ENCODE data around the gene ASPA. TPM values are rescaled to one million over a fixed set of nuclear protein-coding genes. Genes with fewer than 3 reads are reported as not detected.
"Not testable (repeated sequence)": the region's sequence is repeated elsewhere in the genome, so short reads cannot be mapped to it uniquely, and the experiment has no call there.

Gene ASPA
- under 0.01 and 1.3 TPM in 2 replicates for total RNA-seq (2012; rRNA removed)

GRCh38 chr17:3475812-3476610 lies at the start of gene ASPA:
Gene ASPA, plus strand, starts transcription at chr17:3475997. Its CDS starts 163 bp downstream, at chr17:3476160.
- Histone ChIP-seq H3K9me3 (replicated peaks; ENCODE audit: low read length) (no peaks in the 10 kb centered on the region), H3K9ac (ENCODE audit: low read depth, low read length) (peak within 1 kb of the TSS; percentile 28), H3K36me3 (ENCODE audit: insufficient read depth, low read length) (no peaks in the 10 kb centered on the region), H3K27me3 (ENCODE audit: control insufficient read depth, insufficient read depth, low read length) (peaks cover 5% of the 10 kb centered on the region), H3K4me3 (ENCODE audit: low read length) (peak within 1 kb of the TSS; percentile 70), H3K4me1 (ENCODE audit: control insufficient read depth, insufficient read depth, low read length) (no peaks in the 10 kb centered on the region), H3K4me2 (ENCODE audit: low read length) (peak within 1 kb of the TSS; percentile 90)

DNA sequence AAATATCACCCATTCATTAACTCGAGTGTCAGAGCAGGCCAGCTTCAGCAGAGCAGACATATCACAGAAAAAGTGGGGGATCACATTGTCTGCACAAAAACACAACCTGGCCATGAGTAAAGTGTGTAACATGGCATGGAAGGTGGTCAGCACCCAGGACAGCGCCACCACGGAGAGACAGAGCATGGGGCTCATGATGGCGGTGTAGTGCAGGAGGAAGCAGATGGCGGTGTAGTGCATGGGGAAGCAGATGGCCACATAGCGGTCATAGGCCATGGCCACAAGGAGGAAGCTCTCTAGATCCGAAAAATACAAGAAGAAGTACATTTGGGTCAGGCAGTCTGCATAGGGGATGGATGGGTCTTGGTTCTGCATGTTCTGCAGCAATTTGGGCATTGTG lies 42.6 kb upstream of the ASPA start:
- H3K9me3 ChIP-seq (replicated peaks; ENCODE audit: low read length); H3K27me3 ChIP-seq (ENCODE audit: control insufficient read depth, insufficient read depth, low read length); H3K4me3 ChIP-seq (ENCODE audit: low read length); H3K36me3 ChIP-seq (ENCODE audit: insufficient read depth, low read length); H3K4me1 ChIP-seq (ENCODE audit: control insufficient read depth, insufficient read depth, low read length); H3K4me2 ChIP-seq (ENCODE audit: low read length); H3K9ac ChIP-seq (ENCODE audit: low read depth, low read length): not testable (repeated sequence)

GRCh38 chr17:3433741-3434140 lies 42.1 kb upstream of the ASPA start, which contains the start of gene OR1E2:
Gene OR1E2, minus strand, starts transcription at chr17:3433841. Its CDS starts 0 bp downstream, at chr17:3433841.
- no peak within 1 kb of the TSS for H3K4me2 ChIP-seq (ENCODE audit: low read length)
- H3K4me1 ChIP-seq (ENCODE audit: control insufficient read depth, insufficient read depth, low read length): no peaks in the 10 kb centered on the region
- no peaks in the 10 kb centered on the region for H3K36me3 ChIP-seq (ENCODE audit: insufficient read depth, low read length)
- H3K4me3 ChIP-seq (ENCODE audit: low read length): no peak within 1 kb of the TSS
- H3K9me3 ChIP-seq (replicated peaks; ENCODE audit: low read length): no peaks in the 10 kb centered on the region
- H3K9ac ChIP-seq (ENCODE audit: low read depth, low read length): no peak within 1 kb of the TSS
- H3K27me3 ChIP-seq (ENCODE audit: control insufficient read depth, insufficient read depth, low read length): peaks cover 5% of the 10 kb centered on the region

GRCh38 chr17:3438368-3438767 lies 37.4 kb upstream of the ASPA start:
- Histone ChIP-seq H3K4me1 (ENCODE audit: control insufficient read depth, insufficient read depth, low read length) (no peaks in the 10 kb centered on the region), H3K9ac (ENCODE audit: low read depth, low read length) (no peak overlapping the region), H3K4me2 (ENCODE audit: low read length) (no peak overlapping the region), H3K36me3 (ENCODE audit: insufficient read depth, low read length) (no peaks in the 10 kb centered on the region), H3K27me3 (ENCODE audit: control insufficient read depth, insufficient read depth, low read length) (peaks cover 16% of the 10 kb centered on the region), H3K9me3 (replicated peaks; ENCODE audit: low read length) (no peaks in the 10 kb centered on the region), H3K4me3 (ENCODE audit: low read length) (no peak overlapping the region)

DNA sequence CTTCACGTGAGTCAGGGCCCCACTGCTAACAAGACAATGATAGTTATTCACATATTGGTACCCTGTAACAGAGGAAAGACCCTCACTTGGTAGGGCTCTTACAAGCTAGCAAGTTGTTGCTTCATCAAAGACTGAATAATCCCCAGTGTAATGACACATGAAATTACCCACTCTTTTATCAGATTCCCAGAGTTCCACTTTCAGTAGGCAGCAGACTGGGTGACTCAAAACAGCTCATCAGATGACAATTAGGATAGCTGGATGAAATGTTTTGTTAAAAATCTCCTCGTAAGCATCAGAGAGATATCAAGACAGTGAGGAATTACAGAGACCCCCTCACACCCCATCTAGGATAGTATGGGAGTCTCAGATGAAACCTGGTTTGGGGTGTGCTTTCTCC lies 35.3 kb upstream of the ASPA start:
- Histone ChIP-seq H3K4me2 (ENCODE audit: low read length) (no peak overlapping the region), H3K9me3 (replicated peaks; ENCODE audit: low read length) (no peaks in the 10 kb centered on the region), H3K4me1 (ENCODE audit: control insufficient read depth, insufficient read depth, low read length) (no peaks in the 10 kb centered on the region), H3K4me3 (ENCODE audit: low read length) (no peak overlapping the region), H3K27me3 (ENCODE audit: control insufficient read depth, insufficient read depth, low read length) (peaks cover 16% of the 10 kb centered on the region), H3K9ac (ENCODE audit: low read depth, low read length) (no peak overlapping the region), H3K36me3 (ENCODE audit: insufficient read depth, low read length) (no peaks in the 10 kb centered on the region)

GRCh38 chr17:3447625-3448024 lies 28.2 kb upstream of the ASPA start:
- Histone ChIP-seq H3K4me1 (ENCODE audit: control insufficient read depth, insufficient read depth, low read length) (no peaks in the 10 kb centered on the region), H3K4me3 (ENCODE audit: low read length) (no peak overlapping the region), H3K36me3 (ENCODE audit: insufficient read depth, low read length) (no peaks in the 10 kb centered on the region), H3K9me3 (replicated peaks; ENCODE audit: low read length) (no peaks in the 10 kb centered on the region), H3K27me3 (ENCODE audit: control insufficient read depth, insufficient read depth, low read length) (peaks cover 1% of the 10 kb centered on the region), H3K9ac (ENCODE audit: low read depth, low read length) (no peak overlapping the region), H3K4me2 (ENCODE audit: low read length) (no peak overlapping the region)

DNA sequence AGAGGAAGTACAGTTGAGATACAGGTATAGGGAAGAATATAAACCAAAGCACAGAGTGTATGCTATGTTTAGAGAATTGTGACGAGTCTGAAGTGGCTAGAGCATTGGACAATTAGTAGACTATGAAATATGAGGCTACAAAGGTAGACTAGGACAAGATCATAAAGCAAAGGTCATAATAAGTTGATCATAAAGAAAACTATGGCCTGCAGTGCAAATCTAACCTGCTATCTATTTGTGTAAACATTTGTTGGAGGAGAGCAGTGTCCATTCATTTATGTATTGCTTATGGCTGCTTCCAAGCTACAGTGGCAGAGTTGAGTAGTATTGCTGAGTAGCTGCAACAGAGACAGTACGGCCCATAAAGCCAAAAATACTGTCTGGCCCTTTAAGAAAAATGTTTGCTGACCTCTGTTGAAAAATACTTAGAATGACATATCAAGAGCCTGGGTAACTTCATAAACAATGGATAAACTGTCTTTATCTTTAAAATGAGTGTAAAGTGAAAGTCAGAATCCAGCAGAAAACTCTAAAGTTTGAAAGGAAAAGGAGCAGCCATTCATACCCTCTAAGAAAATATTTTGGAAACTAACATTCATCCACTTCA lies 27.6 kb upstream of the ASPA start:
- Histone ChIP-seq H3K4me2 (ENCODE audit: low read length) (no peak overlapping the region), H3K36me3 (ENCODE audit: insufficient read depth, low read length) (no peaks in the 10 kb centered on the region), H3K4me3 (ENCODE audit: low read length) (no peak overlapping the region), H3K9ac (ENCODE audit: low read depth, low read length) (no peak overlapping the region), H3K4me1 (ENCODE audit: control insufficient read depth, insufficient read depth, low read length) (no peaks in the 10 kb centered on the region), H3K27me3 (ENCODE audit: control insufficient read depth, insufficient read depth, low read length) (no peaks in the 10 kb centered on the region), H3K9me3 (replicated peaks; ENCODE audit: low read length) (no peaks in the 10 kb centered on the region)

DNA sequence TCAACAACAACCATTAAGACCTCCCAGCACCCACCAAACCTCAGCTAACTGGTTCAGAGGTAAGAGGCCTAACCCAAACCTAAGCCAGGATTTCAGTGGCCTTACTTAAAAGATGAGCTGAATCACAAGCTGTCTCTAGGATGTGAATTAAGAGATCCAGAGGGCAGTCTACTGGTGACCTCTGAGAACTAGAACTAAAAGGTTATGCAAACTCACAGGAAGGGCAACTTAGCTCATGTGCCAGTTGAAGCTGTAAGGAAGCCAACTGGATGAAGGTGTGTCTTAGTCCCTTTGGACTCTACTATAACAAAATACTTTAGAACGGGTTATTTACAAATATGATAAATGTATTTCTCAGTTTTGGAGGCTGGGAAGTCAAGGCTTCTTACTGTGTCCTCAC lies 9.4 kb upstream of the ASPA start:
- not testable (repeated sequence) for H3K36me3 ChIP-seq (ENCODE audit: insufficient read depth, low read length); H3K4me2 ChIP-seq (ENCODE audit: low read length); H3K9me3 ChIP-seq (replicated peaks; ENCODE audit: low read length); H3K4me1 ChIP-seq (ENCODE audit: control insufficient read depth, insufficient read depth, low read length); H3K27me3 ChIP-seq (ENCODE audit: control insufficient read depth, insufficient read depth, low read length); H3K9ac ChIP-seq (ENCODE audit: low read depth, low read length); H3K4me3 ChIP-seq (ENCODE audit: low read length)

DNA sequence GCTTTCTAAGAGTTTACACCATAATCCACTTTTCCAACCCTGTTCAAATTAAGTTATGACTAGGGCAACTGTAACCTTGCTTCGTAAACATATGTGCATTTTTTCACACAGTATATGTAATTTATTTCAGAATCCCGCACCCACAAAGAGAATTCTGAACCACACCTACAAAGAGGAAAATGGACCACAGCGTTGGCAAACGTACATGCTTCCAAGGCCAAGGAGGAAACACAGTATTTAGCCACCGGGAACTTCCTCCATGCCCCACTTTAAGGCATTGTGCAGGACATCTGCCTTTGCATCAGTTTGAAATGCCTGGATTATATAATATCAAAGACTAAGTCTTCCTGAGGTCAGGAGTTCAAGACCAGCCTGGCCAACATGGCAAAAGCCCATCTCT lies 6.3 kb upstream of the ASPA start:
- no peaks in the 10 kb centered on the region for H3K36me3 ChIP-seq (ENCODE audit: insufficient read depth, low read length)
- no peak overlapping the region for H3K9ac ChIP-seq (ENCODE audit: low read depth, low read length)
- H3K4me1 ChIP-seq (ENCODE audit: control insufficient read depth, insufficient read depth, low read length): no peaks in the 10 kb centered on the region
- no peaks in the 10 kb centered on the region for H3K27me3 ChIP-seq (ENCODE audit: control insufficient read depth, insufficient read depth, low read length)
- H3K4me3 ChIP-seq (ENCODE audit: low read length): no peak overlapping the region
- no peak overlapping the region for H3K4me2 ChIP-seq (ENCODE audit: low read length)
- no peaks in the 10 kb centered on the region for H3K9me3 ChIP-seq (replicated peaks; ENCODE audit: low read length)

DNA sequence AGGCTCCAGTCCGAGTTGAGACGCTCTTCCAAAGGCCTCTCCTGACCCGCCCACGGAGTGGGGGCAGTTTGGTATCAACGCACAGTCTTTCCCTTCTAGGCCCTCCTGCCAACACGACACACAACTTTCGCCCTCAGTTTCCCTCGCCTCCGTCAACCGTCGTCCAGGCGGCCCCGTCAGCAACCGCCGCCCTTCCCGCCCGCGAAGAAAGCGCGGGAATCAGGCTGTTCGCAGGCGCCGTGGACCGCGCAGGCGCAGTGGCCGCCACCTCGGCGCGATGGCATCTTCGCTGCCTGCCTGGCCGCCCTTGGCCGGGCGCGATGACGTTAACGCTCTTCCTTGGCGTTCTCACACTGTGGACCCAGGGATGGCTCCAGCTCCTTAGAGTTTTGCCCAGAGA lies 4.2 kb upstream of the ASPA start, which contains the start of gene SPATA22:
TSS of gene SPATA22 (minus strand) at position 221 of the 400 bp plus-strand sequence. CDS start 2,494 bp downstream, outside the sequence.
- Histone ChIP-seq H3K36me3 (ENCODE audit: insufficient read depth, low read length) (no peaks in the 10 kb centered on the region), H3K4me2 (ENCODE audit: low read length) (no peak within 1 kb of the TSS), H3K4me3 (ENCODE audit: low read length) (no peak within 1 kb of the TSS), H3K4me1 (ENCODE audit: control insufficient read depth, insufficient read depth, low read length) (no peaks in the 10 kb centered on the region), H3K9ac (ENCODE audit: low read depth, low read length) (no peak within 1 kb of the TSS), H3K27me3 (ENCODE audit: control insufficient read depth, insufficient read depth, low read length) (no peaks in the 10 kb centered on the region), H3K9me3 (replicated peaks; ENCODE audit: low read length) (no peaks in the 10 kb centered on the region)

DNA sequence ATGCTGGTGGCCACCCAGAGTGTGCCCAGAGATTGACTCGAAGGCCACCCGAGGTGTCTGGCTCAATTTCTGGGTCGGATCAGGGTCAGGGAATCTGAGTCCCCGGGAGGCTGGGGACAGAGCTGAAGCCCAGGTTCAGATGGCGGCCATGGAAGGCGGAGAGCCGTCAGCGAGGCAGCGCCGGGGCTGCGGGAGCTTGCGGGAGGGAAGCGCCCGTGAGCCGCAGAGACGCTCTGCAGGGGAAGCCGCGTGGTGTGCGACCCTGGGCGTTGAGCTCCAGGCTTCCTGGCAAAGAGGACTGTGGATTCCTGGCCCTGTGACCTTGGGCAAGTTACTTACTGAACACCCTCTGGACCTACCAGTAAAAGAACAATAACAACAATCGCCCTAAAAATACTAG lies 3.7 kb upstream of the ASPA start:
- Histone ChIP-seq H3K9me3 (replicated peaks; ENCODE audit: low read length) (no peaks in the 10 kb centered on the region), H3K4me2 (ENCODE audit: low read length) (no peak overlapping the region), H3K4me1 (ENCODE audit: control insufficient read depth, insufficient read depth, low read length) (no peaks in the 10 kb centered on the region), H3K27me3 (ENCODE audit: control insufficient read depth, insufficient read depth, low read length) (no peaks in the 10 kb centered on the region), H3K9ac (ENCODE audit: low read depth, low read length) (no peak overlapping the region), H3K36me3 (ENCODE audit: insufficient read depth, low read length) (no peaks in the 10 kb centered on the region), H3K4me3 (ENCODE audit: low read length) (no peak overlapping the region)

DNA sequence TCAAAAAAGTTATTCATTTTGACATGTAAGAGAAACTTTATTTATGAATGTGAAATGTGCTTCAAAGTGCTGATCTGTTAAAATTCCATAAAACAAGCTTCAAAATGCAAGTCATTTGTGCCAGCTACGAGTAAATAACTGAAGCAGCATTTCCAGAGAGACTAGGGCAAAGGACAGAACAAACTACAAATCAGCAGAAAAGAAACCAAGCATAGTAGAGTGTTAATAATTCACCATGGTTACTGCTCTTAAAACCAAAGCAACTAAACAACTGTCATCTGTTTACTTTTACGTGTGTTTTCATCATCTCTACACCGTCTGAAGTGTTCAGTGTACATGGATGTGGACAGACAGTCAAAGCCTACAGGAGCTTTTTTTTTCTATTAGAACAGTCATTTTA lies 1.6 kb upstream of the ASPA start:
- no peak overlapping the region for H3K4me3 ChIP-seq (ENCODE audit: low read length)
- no peak overlapping the region for H3K4me2 ChIP-seq (ENCODE audit: low read length)
- H3K36me3 ChIP-seq (ENCODE audit: insufficient read depth, low read length): no peaks in the 10 kb centered on the region
- no peaks in the 10 kb centered on the region for H3K4me1 ChIP-seq (ENCODE audit: control insufficient read depth, insufficient read depth, low read length)
- no peak overlapping the region for H3K9ac ChIP-seq (ENCODE audit: low read depth, low read length)
- no peaks in the 10 kb centered on the region for H3K27me3 ChIP-seq (ENCODE audit: control insufficient read depth, insufficient read depth, low read length)
- H3K9me3 ChIP-seq (replicated peaks; ENCODE audit: low read length): no peaks in the 10 kb centered on the region

Measured in skeletal muscle satellite cell (primary cell).